DMS79 treated with DMSO at 0.1 percent for 48 hours (cell line): ENCODE data around the gene MED4.

ENCODE experiments used
- DNase-seq: peaks from one replicate; lab custom pipeline; 2025; lab: John Stamatoyannopoulos, UW

Gene MED4

GRCh38 chr13:48037346-48038173 is 57.3 kb downstream of the MED4 start, which contains the start of gene NUDT15:
Gene NUDT15, plus strand, starts transcription at chr13:48037726. Its CDS starts 21 bp downstream, at chr13:48037747.
- DNase-seq: peak; percentile 83

GRCh38 chr13:48029859-48030258 is 65.0 kb downstream of the MED4 start:
- DNase-seq: no peak

GRCh38 chr13:48028066-48028465 is 66.8 kb downstream of the MED4 start:
- no peak for DNase-seq
